ENCODE measurements around the gene MIPEP.

The MIPEP gene

GRCh38 chr13:23771552-23771951 is 117.6 kb downstream of the MIPEP start:
- Histone ChIP-seq H3K27ac (ENCODE audit: insufficient read depth in 1 of 2, low read depth in 1 of 2, low read length in 2 of 2, poor library complexity in 1 of 2, severe bottlenecking in 2 of 2) (no peak overlapping the region), H3K9me3 (ENCODE audit: control extremely low read depth in 1 of 5, control insufficient read depth in 4 of 5, insufficient read depth in 2 of 5, low read depth in 1 of 5, low read length in 4 of 5) (no peaks in the 10 kb centered on the region), H3K4me3 (ENCODE audit: control insufficient read depth in 1 of 7, extremely low read depth in 1 of 7, insufficient read depth in 4 of 7, low read depth in 2 of 7, low read length in 6 of 7) (no peak overlapping the region), H3K27me3 (replicated peaks in 2 of 5; ENCODE audit: control insufficient read depth in 4 of 5, insufficient read depth in 5 of 5, low read length in 4 of 5) (no peaks in the 10 kb centered on the region), H3K36me3 (ENCODE audit: control insufficient read depth in 4 of 4, insufficient read depth in 4 of 4, low read length in 3 of 4) (peaks cover 0 to 2% (median 0%) of the 10 kb centered on the region in 4 experiments), H3K4me1 (ENCODE audit: control extremely low read depth in 1 of 4, control insufficient read depth in 4 of 4, insufficient read depth in 4 of 4, low read length in 3 of 4) (no peaks in the 10 kb centered on the region)
- CTCF ChIA-PET, result interaction anchor here (0.6 kb wide), 1 partner anchor 155 kb away, joined by 3 read pairs; no protein-coding TSS in a partner anchor
- POLR2A ChIA-PET, result interaction anchor here (1.0 kb wide), 1 partner anchor 10 kb away, joined by 3 read pairs; no protein-coding TSS in a partner anchor
- whole genome bisulfite sequencing (ENCODE audit: insufficient coverage), result no CpG with 5 or more reads among the region's 2 CpGs
- DNase-seq, result peak in 2 of 3 donors; percentile 6 to 27

- no CpG with 5 or more reads among the region's 4 CpGs for WGBS (ENCODE audit: insufficient coverage)
- Histone ChIP-seq H3K27ac (ENCODE audit: insufficient read depth in 1 of 2, low read depth in 1 of 2, low read length in 2 of 2, poor library complexity in 1 of 2, severe bottlenecking in 2 of 2) (no peak overlapping the region), H3K36me3 (ENCODE audit: control insufficient read depth in 4 of 4, insufficient read depth in 4 of 4, low read length in 3 of 4) (peaks cover 0 to 2% (median 0%) of the 10 kb centered on the region in 4 experiments), H3K9me3 (ENCODE audit: control extremely low read depth in 1 of 5, control insufficient read depth in 4 of 5, insufficient read depth in 2 of 5, low read depth in 1 of 5, low read length in 4 of 5) (no peaks in the 10 kb centered on the region), H3K4me3 (ENCODE audit: control insufficient read depth in 1 of 7, extremely low read depth in 1 of 7, insufficient read depth in 4 of 7, low read depth in 2 of 7, low read length in 6 of 7) (no peak overlapping the region), H3K27me3 (replicated peaks in 2 of 5; ENCODE audit: control insufficient read depth in 4 of 5, insufficient read depth in 5 of 5, low read length in 4 of 5) (no peaks in the 10 kb centered on the region), H3K4me1 (ENCODE audit: control extremely low read depth in 1 of 4, control insufficient read depth in 4 of 4, insufficient read depth in 4 of 4, low read length in 3 of 4) (no peaks in the 10 kb centered on the region)
- no peak for DNase-seq
- ChIA-PET CTCF (no interaction called here), POLR2A (no interaction called here)
Measured at GRCh38 chr13:23770973-23771372, 118.2 kb downstream of the MIPEP start.

- ChIA-PET CTCF (no interaction called here), POLR2A (no interaction called here)
- Histone ChIP-seq H3K9me3 (ENCODE audit: control extremely low read depth in 1 of 5, control insufficient read depth in 4 of 5, insufficient read depth in 2 of 5, low read depth in 1 of 5, low read length in 4 of 5) (no peaks in the 10 kb centered on the region), H3K4me1 (ENCODE audit: control extremely low read depth in 1 of 4, control insufficient read depth in 4 of 4, insufficient read depth in 4 of 4, low read length in 3 of 4) (no peaks in the 10 kb centered on the region), H3K4me3 (ENCODE audit: control insufficient read depth in 1 of 7, extremely low read depth in 1 of 7, insufficient read depth in 4 of 7, low read depth in 2 of 7, low read length in 6 of 7) (no peak overlapping the region), H3K36me3 (ENCODE audit: control insufficient read depth in 4 of 4, insufficient read depth in 4 of 4, low read length in 3 of 4) (peaks cover 0 to 2% (median 0%) of the 10 kb centered on the region in 4 experiments), H3K27ac (ENCODE audit: insufficient read depth in 1 of 2, low read depth in 1 of 2, low read length in 2 of 2, poor library complexity in 1 of 2, severe bottlenecking in 2 of 2) (no peak overlapping the region), H3K27me3 (replicated peaks in 2 of 5; ENCODE audit: control insufficient read depth in 4 of 5, insufficient read depth in 5 of 5, low read length in 4 of 5) (no peaks in the 10 kb centered on the region)
- 100% methylated on average over 2 of the region's 4 CpGs for WGBS (ENCODE audit: insufficient coverage)
- no peak for DNase-seq
Measured at GRCh38 chr13:23770428-23770827, 118.8 kb downstream of the MIPEP start.

GRCh38 chr13:23769401-23769800 is 119.8 kb downstream of the MIPEP start:
- 100% methylated on average over 2 of the region's 3 CpGs for WGBS (ENCODE audit: insufficient coverage)
- ChIA-PET CTCF (no interaction called here), POLR2A (no interaction called here)
- Histone ChIP-seq H3K36me3 (ENCODE audit: control insufficient read depth in 4 of 4, insufficient read depth in 4 of 4, low read length in 3 of 4) (no peaks in the 10 kb centered on the region), H3K27me3 (replicated peaks in 2 of 5; ENCODE audit: control insufficient read depth in 4 of 5, insufficient read depth in 5 of 5, low read length in 4 of 5) (no peaks in the 10 kb centered on the region), H3K4me3 (ENCODE audit: control insufficient read depth in 1 of 7, extremely low read depth in 1 of 7, insufficient read depth in 4 of 7, low read depth in 2 of 7, low read length in 6 of 7) (no peak overlapping the region), H3K27ac (ENCODE audit: insufficient read depth in 1 of 2, low read depth in 1 of 2, low read length in 2 of 2, poor library complexity in 1 of 2, severe bottlenecking in 2 of 2) (no peak overlapping the region), H3K4me1 (ENCODE audit: control extremely low read depth in 1 of 4, control insufficient read depth in 4 of 4, insufficient read depth in 4 of 4, low read length in 3 of 4) (no peaks in the 10 kb centered on the region), H3K9me3 (ENCODE audit: control extremely low read depth in 1 of 5, control insufficient read depth in 4 of 5, insufficient read depth in 2 of 5, low read depth in 1 of 5, low read length in 4 of 5) (no peaks in the 10 kb centered on the region)
- no peak for DNase-seq

GRCh38 chr13:23767838-23768237 is 121.4 kb downstream of the MIPEP start:
- WGBS (ENCODE audit: insufficient coverage), result 100% methylated on average over 4 of the region's 7 CpGs
- POLR2A ChIA-PET, result no interaction called here
- no peaks in the 10 kb centered on the region for H3K36me3 ChIP-seq (ENCODE audit: control insufficient read depth in 4 of 4, insufficient read depth in 4 of 4, low read length in 3 of 4)
- H3K4me3 ChIP-seq (ENCODE audit: control insufficient read depth in 1 of 7, extremely low read depth in 1 of 7, insufficient read depth in 4 of 7, low read depth in 2 of 7, low read length in 6 of 7), result no peak overlapping the region
- no peak overlapping the region for H3K27ac ChIP-seq (ENCODE audit: insufficient read depth in 1 of 2, low read depth in 1 of 2, low read length in 2 of 2, poor library complexity in 1 of 2, severe bottlenecking in 2 of 2)
- CTCF ChIA-PET, result interaction anchor here (0.9 kb wide), 1 partner anchor 64 kb away, joined by 3 read pairs; no protein-coding TSS in a partner anchor
- DNase-seq, result no peak
- no peaks in the 10 kb centered on the region for H3K27me3 ChIP-seq (replicated peaks in 2 of 5; ENCODE audit: control insufficient read depth in 4 of 5, insufficient read depth in 5 of 5, low read length in 4 of 5)
- H3K9me3 ChIP-seq (ENCODE audit: control extremely low read depth in 1 of 5, control insufficient read depth in 4 of 5, insufficient read depth in 2 of 5, low read depth in 1 of 5, low read length in 4 of 5), result no peaks in the 10 kb centered on the region
- H3K4me1 ChIP-seq (ENCODE audit: control extremely low read depth in 1 of 4, control insufficient read depth in 4 of 4, insufficient read depth in 4 of 4, low read length in 3 of 4), result no peaks in the 10 kb centered on the region

GRCh38 chr13:23766939-23767338 is 122.3 kb downstream of the MIPEP start:
- Histone ChIP-seq H3K4me1 (ENCODE audit: control extremely low read depth in 1 of 4, control insufficient read depth in 4 of 4, insufficient read depth in 4 of 4, low read length in 3 of 4) (no peaks in the 10 kb centered on the region), H3K27ac (ENCODE audit: insufficient read depth in 1 of 2, low read depth in 1 of 2, low read length in 2 of 2, poor library complexity in 1 of 2, severe bottlenecking in 2 of 2) (no peak overlapping the region), H3K9me3 (ENCODE audit: control extremely low read depth in 1 of 5, control insufficient read depth in 4 of 5, insufficient read depth in 2 of 5, low read depth in 1 of 5, low read length in 4 of 5) (no peaks in the 10 kb centered on the region), H3K27me3 (replicated peaks in 2 of 5; ENCODE audit: control insufficient read depth in 4 of 5, insufficient read depth in 5 of 5, low read length in 4 of 5) (no peaks in the 10 kb centered on the region), H3K4me3 (ENCODE audit: control insufficient read depth in 1 of 7, extremely low read depth in 1 of 7, insufficient read depth in 4 of 7, low read depth in 2 of 7, low read length in 6 of 7) (no peak overlapping the region), H3K36me3 (ENCODE audit: control insufficient read depth in 4 of 4, insufficient read depth in 4 of 4, low read length in 3 of 4) (no peaks in the 10 kb centered on the region)
- 100% methylated on average over 1 of the region's 1 CpG for WGBS (ENCODE audit: insufficient coverage)
- DNase-seq, result no peak
- CTCF ChIA-PET, result no interaction called here
- POLR2A ChIA-PET, result no interaction called here

- H3K4me1 ChIP-seq (ENCODE audit: control extremely low read depth in 1 of 4, control insufficient read depth in 4 of 4, insufficient read depth in 4 of 4, low read length in 3 of 4), result no peaks in the 10 kb centered on the region
- no peaks in the 10 kb centered on the region for H3K36me3 ChIP-seq (ENCODE audit: control insufficient read depth in 4 of 4, insufficient read depth in 4 of 4, low read length in 3 of 4)
- no peak overlapping the region for H3K27ac ChIP-seq (ENCODE audit: insufficient read depth in 1 of 2, low read depth in 1 of 2, low read length in 2 of 2, poor library complexity in 1 of 2, severe bottlenecking in 2 of 2)
- ChIA-PET CTCF (no interaction called here), POLR2A (interaction anchor here (0.6 kb wide), 1 partner anchor 20 kb away, joined by 5 read pairs; no protein-coding TSS in a partner anchor)
- H3K4me3 ChIP-seq (ENCODE audit: control insufficient read depth in 1 of 7, extremely low read depth in 1 of 7, insufficient read depth in 4 of 7, low read depth in 2 of 7, low read length in 6 of 7), result no peak overlapping the region
- WGBS (ENCODE audit: insufficient coverage), result 62% methylated on average over 2 of the region's 2 CpGs
- H3K9me3 ChIP-seq (ENCODE audit: control extremely low read depth in 1 of 5, control insufficient read depth in 4 of 5, insufficient read depth in 2 of 5, low read depth in 1 of 5, low read length in 4 of 5), result no peaks in the 10 kb centered on the region
- peak; percentile 12 to 71 (median 41) for DNase-seq
- no peaks in the 10 kb centered on the region for H3K27me3 ChIP-seq (replicated peaks in 2 of 5; ENCODE audit: control insufficient read depth in 4 of 5, insufficient read depth in 5 of 5, low read length in 4 of 5)
Measured at GRCh38 chr13:23766283-23766682, 122.9 kb downstream of the MIPEP start.
